B cell (primary cell): Measurements from ENCODE around the gene STAG1.
"Not testable (repeated sequence)": the region's sequence is repeated elsewhere in the genome, so short reads cannot be mapped to it uniquely, and the experiment has no call there.

Experiments used
- CTCF ChIP-seq: fragments of 200-600 bp; IDR thresholded peaks from one replicate; pipeline ENCODE4 v1.8.0; 2022; ENCODE audit warnings: antibody characterized with exemption, mild to moderate bottlenecking
- EZH2 ChIP-seq: IDR thresholded peaks from 2 replicates; pipeline ENCODE4 v1.6.1; 2012; ENCODE audit warnings: borderline replicate concordance, low read depth, mild to moderate bottlenecking, moderate library complexity, low read length; ENCODE audit not compliant: insufficient read depth, poor library complexity, severe bottlenecking

- TF ChIP-seq CTCF, EZH2: not testable (repeated sequence)
Measured at GRCh38 chr3:136711888-136712287, 40.3 kb downstream of the STAG1 start.
